ENCODE measurements around the gene SAMD4B. TPM values are rescaled to one million over a fixed set of nuclear protein-coding genes. Genes with fewer than 3 reads are reported as not detected.

The SAMD4B gene
- total RNA-seq, 1 experiment from 2014 or later = 80.4 TPM

DNA sequence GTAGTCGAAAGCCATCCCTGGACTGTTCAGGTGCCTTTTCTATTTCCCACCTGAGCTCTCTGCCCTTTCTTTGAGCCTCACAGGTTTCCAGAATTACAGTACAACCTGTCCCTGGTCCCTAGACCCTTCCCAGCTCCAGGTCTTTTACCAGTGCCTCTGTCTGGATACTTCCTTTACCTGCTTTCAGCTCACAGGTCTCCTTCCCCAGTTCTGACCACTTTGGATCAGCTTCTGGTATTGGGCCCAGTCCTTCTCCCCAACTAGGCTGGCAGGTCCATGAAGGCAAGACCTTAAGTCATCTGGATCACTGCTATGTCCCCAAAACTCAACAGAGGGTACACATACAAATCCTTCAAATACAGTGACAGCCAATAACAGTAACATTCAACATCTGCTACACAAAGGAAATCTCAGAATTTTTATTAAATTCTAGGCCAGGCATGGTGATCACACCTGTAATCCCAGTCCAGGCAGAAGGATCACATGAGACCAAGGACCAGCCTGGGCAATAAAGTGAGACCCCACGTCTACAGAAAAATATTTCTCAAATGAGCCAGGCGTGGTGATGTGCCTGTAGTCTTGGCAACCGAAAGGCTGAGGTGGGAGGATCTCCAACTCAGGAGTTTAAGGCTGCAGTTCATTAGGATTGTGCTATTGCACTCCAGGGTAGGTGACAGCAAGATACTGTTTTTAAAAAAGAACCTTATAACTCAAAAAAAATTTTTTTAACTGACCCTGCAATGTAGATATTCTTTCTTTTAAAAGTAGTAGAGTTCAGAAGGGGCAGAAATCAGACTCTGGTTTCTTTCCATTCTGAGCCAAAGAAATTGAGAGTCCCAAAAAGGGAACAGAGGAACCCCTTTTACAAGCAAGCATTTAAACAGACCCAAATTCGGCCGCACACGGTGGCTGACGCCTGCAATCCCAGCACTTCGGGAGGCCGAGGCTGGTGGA is 92.2 kb downstream of the SAMD4B start:
- peaks cover 32% of the 10 kb centered on the region for H3K4me1 ChIP-seq (ENCODE audit: insufficient read depth, low read length)
- no peak overlapping the region for H2AFZ ChIP-seq (ENCODE audit: low read length)
- CTCF ChIA-PET = no interaction called here

More for the DNA sequence above, 92.2 kb downstream of the SAMD4B start:
- POLR2A ChIA-PET (ENCODE audit: unreplicated experiment) = no interaction called here
- TF ChIP-seq EZH2phosphoT487 (IDR thresholded peaks at IDR 0.05; ENCODE audit: borderline replicate concordance, low read length) (no peak), EZH2 (IDR thresholded peaks at IDR 0.05; ENCODE audit: low read length, unreplicated experiment) (no peak)
- TF ChIP-seq, protein P1, sequence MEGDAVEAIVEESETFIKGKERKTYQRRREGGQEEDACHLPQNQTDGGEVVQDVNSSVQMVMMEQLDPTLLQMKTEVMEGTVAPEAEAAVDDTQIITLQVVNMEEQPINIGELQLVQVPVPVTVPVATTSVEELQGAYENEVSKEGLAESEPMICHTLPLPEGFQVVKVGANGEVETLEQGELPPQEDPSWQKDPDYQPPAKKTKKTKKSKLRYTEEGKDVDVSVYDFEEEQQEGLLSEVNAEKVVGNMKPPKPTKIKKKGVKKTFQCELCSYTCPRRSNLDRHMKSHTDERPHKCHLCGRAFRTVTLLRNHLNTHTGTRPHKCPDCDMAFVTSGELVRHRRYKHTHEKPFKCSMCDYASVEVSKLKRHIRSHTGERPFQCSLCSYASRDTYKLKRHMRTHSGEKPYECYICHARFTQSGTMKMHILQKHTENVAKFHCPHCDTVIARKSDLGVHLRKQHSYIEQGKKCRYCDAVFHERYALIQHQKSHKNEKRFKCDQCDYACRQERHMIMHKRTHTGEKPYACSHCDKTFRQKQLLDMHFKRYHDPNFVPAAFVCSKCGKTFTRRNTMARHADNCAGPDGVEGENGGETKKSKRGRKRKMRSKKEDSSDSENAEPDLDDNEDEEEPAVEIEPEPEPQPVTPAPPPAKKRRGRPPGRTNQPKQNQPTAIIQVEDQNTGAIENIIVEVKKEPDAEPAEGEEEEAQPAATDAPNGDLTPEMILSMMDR (conservative IDR thresholded peaks at IDR 0.05; ENCODE audit: low read depth, low read length) = no peak
- Histone ChIP-seq H3K27ac (ENCODE audit: low read length) (peak overlapping the region; percentile 100), H3K9me2 (replicated peaks; ENCODE audit: low read length) (no peaks in the 10 kb centered on the region), H4K20me1 (ENCODE audit: low read length) (peaks cover 21% of the 10 kb centered on the region), H3K36me3 (ENCODE audit: low read depth, low read length) (peaks cover 30% of the 10 kb centered on the region), H3K4me3 (ENCODE audit: low read length) (peak overlapping the region; percentile 95), H3K9me3 (ENCODE audit: low read length) (no peaks in the 10 kb centered on the region), H3K27me3 (ENCODE audit: low read length) (no peaks in the 10 kb centered on the region), H3K9ac (ENCODE audit: low read length) (peak overlapping the region; percentile 100), H3K4me2 (ENCODE audit: low read length) (peak overlapping the region; percentile 87), H3F3A (ENCODE audit: low read length, unreplicated experiment) (peaks cover 27% of the 10 kb centered on the region), H3K79me2 (ENCODE audit: low read length) (peaks cover 32% of the 10 kb centered on the region)
- BruUV-seq (replicated peaks) = no TSS peak
- DNase-seq (no peak), ATAC-seq (no peak)
- intact Hi-C loops (cut with micrococcal nuclease) = no loop called here

Small RNA genes within 50 kb of the gene (microRNA-seq; reads per million reads assigned to microRNA genes)
- not detected for gene MIR4530 (ENCODE audit: unreplicated experiment)

Other genes starting within 250 kb of the SAMD4B start
- gene PAK4, start 216.6 kb upstream of the SAMD4B start, total RNA-seq (2014; rRNA removed) = 13.5 and 16.2 TPM in 2 replicates
- gene NCCRP1, start 145.5 kb upstream of the SAMD4B start, total RNA-seq (2014; rRNA removed) = 2.2 and 6.2 TPM in 2 replicates
- not detected in 2 replicates for gene SYCN, start 138.2 kb upstream of the SAMD4B start, total RNA-seq (2014; rRNA removed)
- not detected in 2 replicates for gene IFNL3, start 97.4 kb upstream of the SAMD4B start, total RNA-seq (2014; rRNA removed)
- not detected in 2 replicates for gene IFNL4, start 93.6 kb upstream of the SAMD4B start, total RNA-seq (2014; rRNA removed)
- gene IFNL2, start 74.0 kb upstream of the SAMD4B start, total RNA-seq (2014; rRNA removed) = not detected in 2 replicates
- gene IFNL1, start 46.0 kb upstream of the SAMD4B start, total RNA-seq (2014; rRNA removed) = not detected in 2 replicates
- 3.6 and 6.7 TPM in 2 replicates for gene LRFN1, start 21.6 kb upstream of the SAMD4B start, total RNA-seq (2014; rRNA removed)
- gene GMFG, start 6.4 kb upstream of the SAMD4B start, total RNA-seq (2014; rRNA removed) = 0.36 TPM in 1 of 2 replicates, not detected in the other
- gene PAF1, start 48.7 kb downstream of the SAMD4B start, total RNA-seq (2014; rRNA removed) = 50.7 and 56.6 TPM in 2 replicates
- 17.0 and 30.1 TPM in 2 replicates for gene MED29, start 49.0 kb downstream of the SAMD4B start, total RNA-seq (2014; rRNA removed)
- 32.7 and 68.4 TPM in 2 replicates for gene ZFP36, start 64.4 kb downstream of the SAMD4B start, total RNA-seq (2014; rRNA removed)
- 8.3 and 10.6 TPM in 2 replicates for gene PLEKHG2, start 70.2 kb downstream of the SAMD4B start, total RNA-seq (2014; rRNA removed)
- gene RPS16, start 93.5 kb downstream of the SAMD4B start, total RNA-seq (2014; rRNA removed) = 294 and 418 TPM in 2 replicates
- gene SUPT5H, start 103.2 kb downstream of the SAMD4B start, total RNA-seq (2014; rRNA removed) = 59.9 and 95.0 TPM in 2 replicates
- 97.2 and 123 TPM in 2 replicates for gene TIMM50, start 138.4 kb downstream of the SAMD4B start, total RNA-seq (2014; rRNA removed)
- 7.2 and 8.7 TPM in 2 replicates for gene DLL3, start 156.5 kb downstream of the SAMD4B start, total RNA-seq (2014; rRNA removed)
- not detected in 2 replicates for gene SELENOV, start 172.7 kb downstream of the SAMD4B start, total RNA-seq (2014; rRNA removed)
- gene EID2B, start 190.4 kb downstream of the SAMD4B start, total RNA-seq (2014; rRNA removed) = 2.1 and 3.5 TPM in 2 replicates
- 11.3 and 22.9 TPM in 2 replicates for gene EID2, start 197.7 kb downstream of the SAMD4B start, total RNA-seq (2014; rRNA removed)

All from PC-3 (cell line).